Parathyroid adenoma (tissue), 2 donors: Measurements from ENCODE around the gene TMIE.

Source experiments
- H2AFZ ChIP-seq: fragments of 300-600 bp; sonication (generic); one replicate; pipeline ENCODE4 v1.7.0; 2017; ENCODE audit warnings: antibody characterized with exemption, mild to moderate bottlenecking
- H3K27ac ChIP-seq: fragments of 300-600 bp; sonication (generic); one replicate; pipeline ENCODE4 v1.7.0; 2017
- H3K27me3 ChIP-seq: fragments of 300-600 bp; sonication (generic); one replicate; pipeline ENCODE4 v1.7.0; 2017; ENCODE audit warnings: low read length; ENCODE audit not compliant: control insufficient read depth, insufficient read depth
- H3K36me3 ChIP-seq: fragments of 300-600 bp; sonication (generic); one replicate; pipeline ENCODE4 v1.7.0; 2017; ENCODE audit warnings: low read length; ENCODE audit not compliant: control insufficient read depth, insufficient read depth
- H3K4me1 ChIP-seq: fragments of 300-600 bp; sonication (generic); one replicate; pipeline ENCODE4 v1.7.0; 2017; ENCODE audit warnings: control low read depth
- H3K4me2 ChIP-seq: fragments of 300-600 bp; sonication (generic); one replicate; pipeline ENCODE4 v1.7.0; 2017; ENCODE audit warnings: low read length
- H3K4me3 ChIP-seq: fragments of 300-600 bp; sonication (generic); one replicate; pipeline ENCODE4 v1.7.0; 2017; ENCODE audit warnings: low read depth, low read length
- H3K79me2 ChIP-seq: fragments of 300-600 bp; sonication (generic); one replicate; pipeline ENCODE4 v1.7.0; 2017; ENCODE audit warnings: control low read depth
- H3K9ac ChIP-seq: fragments of 300-600 bp; sonication (generic); one replicate; pipeline ENCODE4 v1.7.0; 2017; ENCODE audit warnings: mild to moderate bottlenecking
- H3K9me3 ChIP-seq: fragments of 300-600 bp; sonication (generic); one replicate; pipeline ENCODE4 v1.7.0; 2017; ENCODE audit warnings: low read length; ENCODE audit not compliant: control insufficient read depth
- CTCF ChIP-seq: fragments of 300-600 bp; sonication (generic); IDR thresholded peaks from one replicate; pipeline ENCODE4 v1.7.0; 2017; ENCODE audit warnings: antibody characterized with exemption, mild to moderate bottlenecking
- donor health status: primary hyperparathyroidism.

The TMIE gene

GRCh38 chr3:46701181-46701939, at the start of gene TMIE:
Gene TMIE, plus strand, starts transcription at chr3:46701392. Its CDS starts 96 bp downstream, at chr3:46701488.
- Histone ChIP-seq H3K79me2 (no peaks in the 10 kb centered on the region), H3K27ac (no peak within 1 kb of the TSS), H3K27me3 (no peaks in the 10 kb centered on the region), H2AFZ (peak within 1 kb of the TSS; percentile 87), H3K4me2 (peak within 1 kb of the TSS; percentile 32), H3K4me3 (no peak within 1 kb of the TSS), H3K9ac (no peak within 1 kb of the TSS), H3K36me3 (no peaks in the 10 kb centered on the region), H3K9me3 (no peaks in the 10 kb centered on the region), H3K4me1 (no peaks in the 10 kb centered on the region)
- no peak for TF ChIP-seq CTCF

GRCh38 chr3:46655271-46655670, 45.9 kb upstream of the TMIE start:
- no peaks in the 10 kb centered on the region for H3K9me3 ChIP-seq
- H3K27me3 ChIP-seq = no peaks in the 10 kb centered on the region
- H2AFZ ChIP-seq = no peak overlapping the region
- no peak overlapping the region for H3K9ac ChIP-seq
- no peak overlapping the region for H3K27ac ChIP-seq
- no peak overlapping the region for H3K4me3 ChIP-seq
- no peak for TF ChIP-seq CTCF
- H3K36me3 ChIP-seq = no peaks in the 10 kb centered on the region
- no peak overlapping the region for H3K4me2 ChIP-seq
- no peaks in the 10 kb centered on the region for H3K79me2 ChIP-seq
- H3K4me1 ChIP-seq = no peaks in the 10 kb centered on the region

- H2AFZ ChIP-seq = no peak overlapping the region
- H3K79me2 ChIP-seq = no peaks in the 10 kb centered on the region
- H3K9ac ChIP-seq = no peak overlapping the region
- TF ChIP-seq CTCF = no peak
- no peak overlapping the region for H3K4me2 ChIP-seq
- H3K27me3 ChIP-seq = no peaks in the 10 kb centered on the region
- H3K4me3 ChIP-seq = no peak overlapping the region
- H3K4me1 ChIP-seq = peaks cover 11% of the 10 kb centered on the region
- no peaks in the 10 kb centered on the region for H3K36me3 ChIP-seq
- H3K9me3 ChIP-seq = no peaks in the 10 kb centered on the region
- no peak overlapping the region for H3K27ac ChIP-seq
These were observed 44.2 kb upstream of the TMIE start for GRCh38 chr3:46656778-46657556.

GRCh38 chr3:46659285-46659684, 41.9 kb upstream of the TMIE start:
- TF ChIP-seq CTCF = no peak
- no peak overlapping the region for H3K4me2 ChIP-seq

More at GRCh38 chr3:46659285-46659684, 41.9 kb upstream of the TMIE start:
- peaks cover 23% of the 10 kb centered on the region for H3K4me1 ChIP-seq
- no peaks in the 10 kb centered on the region for H3K36me3 ChIP-seq
- no peaks in the 10 kb centered on the region for H3K79me2 ChIP-seq
- no peak overlapping the region for H3K4me3 ChIP-seq
- H3K27me3 ChIP-seq = no peaks in the 10 kb centered on the region
- H3K27ac ChIP-seq = no peak overlapping the region
- no peaks in the 10 kb centered on the region for H3K9me3 ChIP-seq
- no peak overlapping the region for H2AFZ ChIP-seq
- H3K9ac ChIP-seq = no peak overlapping the region
